Upper lobe of left lung (tissue), 4 donors: ENCODE measurements around the gene HDAC7.

Experiments used
- EP300 ChIP-seq, 4 donors: sonication (generic); formaldehyde crosslinking; IDR thresholded peaks; one replicate each; pipeline ENCODE4 v1.5.1; 2017; ENCODE audit warnings: antibody characterized with exemption in 4 of 4, control low read depth in 2 of 4
- POLR2A ChIP-seq, 4 donors: fragments of 450-650 bp; IDR thresholded peaks; one replicate each; pipeline ENCODE4 v1.5.1; 2016 to 2017; ENCODE audit warnings: antibody characterized with exemption in 4 of 4, mild to moderate bottlenecking in 2 of 4
- POLR2AphosphoS5 ChIP-seq, 2 donors: sonication (generic); formaldehyde crosslinking; IDR thresholded peaks; one replicate each; pipeline ENCODE4 v1.5.1; 2017; ENCODE audit warnings: antibody characterized with exemption in 2 of 2

- TF ChIP-seq POLR2A (IDR thresholded peaks at IDR 0.05) (no peak), EP300 (IDR thresholded peaks at IDR 0.05) (no peak), POLR2AphosphoS5 (IDR thresholded peaks at IDR 0.05) (peak in 1 of 2 donors; percentile 8)
These were observed 20.2 kb downstream of the HDAC7 start for GRCh38 chr12:47799357-47799955.
